Peyer's patch (tissue), 4 donors: Measurements from ENCODE around the gene ALG6. TPM values are rescaled to one million over a fixed set of nuclear protein-coding genes. Genes with fewer than 3 reads are reported as not detected.
"Not testable (repeated sequence)": the region's sequence is repeated elsewhere in the genome, so short reads cannot be mapped to it uniquely, and the experiment has no call there.

Experiments
- DNase-seq, 3 donors: peaks; one replicate each; pipeline ENCODE4 v3.0.0-alpha.2; 2017 to 2019
- H3K27ac ChIP-seq, 4 donors: fragments of 200-600 bp; sonication (generic); one replicate each; pipeline ENCODE4 v1.5.1; 2016 to 2019
- H3K27me3 ChIP-seq, 2 donors: fragments of 200-600 bp; sonication (generic); one replicate each; pipeline ENCODE4 v1.5.1; 2019
- H3K36me3 ChIP-seq, 3 donors: fragments of 200-600 bp; sonication (generic); one replicate each; pipeline ENCODE4 v1.5.1; 2016 to 2019
- H3K4me1 ChIP-seq, 4 donors: fragments of 200-600 bp; sonication (generic); one replicate each; pipeline ENCODE4 v1.5.1; 2016 to 2019
- H3K4me3 ChIP-seq, 4 donors: fragments of 200-600 bp; sonication (generic); 1 replicate in 3 of 4; 2 replicates in 1 of 4; pipeline ENCODE4 v1.5.1; 2016 to 2019; ENCODE audit warnings: mild to moderate bottlenecking in 1 of 4
- H3K9me3 ChIP-seq, 4 donors: fragments of 200-600 bp; sonication (generic); one replicate each; pipeline ENCODE4 v1.5.1; 2016 to 2019; ENCODE audit warnings: mild to moderate bottlenecking in 1 of 4
- CTCF ChIP-seq, 6 experiments: fragments of 450-650 bp in 4 of 6; fragments of 200-600 bp in 2 of 6; sonication (generic) in 1 of 6; IDR thresholded peaks; one replicate each; pipeline ENCODE4 v1.5.1; 2017 to 2019; ENCODE audit warnings: antibody characterized with exemption in 6 of 6, mild to moderate bottlenecking in 3 of 6, moderate library complexity in 1 of 6
- POLR2A ChIP-seq, 2 donors: fragments of 450-650 bp; IDR thresholded peaks; one replicate each; pipeline ENCODE4 v1.5.1; 2017; ENCODE audit warnings: antibody characterized with exemption in 2 of 2, mild to moderate bottlenecking in 2 of 2, moderate library complexity in 2 of 2
- total RNA-seq, 4 donors: library from RNA; depleted of rRNA; stranded (reverse); fragments of >200 nt; gene quantifications; one replicate each; pipeline ENCODE4 v1.1.0, GENCODE V29; 2016

Gene ALG6
- total RNA-seq, 4 donors from 2014 or later, result 10.8 to 46.2 (median 20.7) TPM

GRCh38 chr1:63461661-63462230, 94.3 kb downstream of the ALG6 start:
- Histone ChIP-seq H3K27me3 (no peaks in the 10 kb centered on the region), H3K27ac (no peak overlapping the region), H3K9me3 (peaks cover 0 to 7% (median 0%) of the 10 kb centered on the region in 4 donors), H3K4me3 (no peak overlapping the region), H3K36me3 (no peaks in the 10 kb centered on the region), H3K4me1 (no peaks in the 10 kb centered on the region)
- no peak for TF ChIP-seq CTCF (IDR thresholded peaks at IDR 0.05)
- no peak for TF ChIP-seq POLR2A (IDR thresholded peaks at IDR 0.05)
- no peak for DNase-seq

DNA sequence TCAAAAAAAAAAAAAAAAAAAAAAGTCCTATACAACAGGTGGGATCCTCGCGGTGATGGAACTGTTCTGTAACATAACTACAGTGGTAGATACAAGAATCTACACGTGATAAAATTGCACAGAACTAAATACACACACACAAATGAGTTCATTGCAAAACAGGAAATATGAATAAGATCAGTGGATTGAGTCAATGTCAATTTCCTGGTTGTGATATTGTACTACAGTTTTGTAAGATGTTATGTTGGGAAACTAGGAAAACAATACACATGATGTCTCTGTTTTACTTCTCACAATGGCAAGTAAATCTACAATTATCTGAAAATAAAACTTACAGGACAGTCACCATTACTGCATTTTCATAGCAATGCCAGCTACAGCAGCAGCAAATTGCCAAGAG, 95.8 kb downstream of the ALG6 start:
- peaks cover 0 to 7% (median 0%) of the 10 kb centered on the region in 4 donors for H3K9me3 ChIP-seq
- H3K4me3 ChIP-seq, result no peak overlapping the region
- no peak overlapping the region for H3K27ac ChIP-seq
- no peaks in the 10 kb centered on the region for H3K27me3 ChIP-seq
- H3K36me3 ChIP-seq, result no peaks in the 10 kb centered on the region
- TF ChIP-seq CTCF (IDR thresholded peaks at IDR 0.05) (no peak), POLR2A (IDR thresholded peaks at IDR 0.05) (no peak)
- no peak for DNase-seq
- H3K4me1 ChIP-seq, result no peaks in the 10 kb centered on the region

DNA sequence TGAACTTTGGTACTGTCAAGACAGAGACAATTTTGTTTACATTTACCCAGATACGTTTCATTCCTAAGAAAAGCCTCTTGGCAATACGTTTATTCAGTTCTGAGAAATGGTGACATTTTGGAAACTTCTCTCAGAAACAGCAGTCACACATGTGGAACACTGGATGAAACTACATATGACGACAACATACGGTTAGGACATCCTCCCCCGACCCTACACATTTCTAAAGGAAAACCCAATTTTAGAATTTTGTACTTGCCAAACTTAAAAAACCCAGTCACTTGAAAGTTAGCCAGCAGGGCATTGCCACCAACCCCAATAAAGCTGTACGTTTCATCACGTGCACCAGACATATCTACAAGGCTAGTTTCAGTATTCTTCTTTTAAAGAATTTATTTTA, 98.8 kb downstream of the ALG6 start:
- Histone ChIP-seq H3K9me3 (peaks cover 0 to 7% (median 0%) of the 10 kb centered on the region in 4 donors), H3K4me3 (no peak overlapping the region), H3K27ac (no peak overlapping the region), H3K36me3 (no peaks in the 10 kb centered on the region), H3K4me1 (no peaks in the 10 kb centered on the region), H3K27me3 (no peaks in the 10 kb centered on the region)
- no peak for DNase-seq
- TF ChIP-seq POLR2A (IDR thresholded peaks at IDR 0.05) (no peak), CTCF (IDR thresholded peaks at IDR 0.05) (no peak)

DNA sequence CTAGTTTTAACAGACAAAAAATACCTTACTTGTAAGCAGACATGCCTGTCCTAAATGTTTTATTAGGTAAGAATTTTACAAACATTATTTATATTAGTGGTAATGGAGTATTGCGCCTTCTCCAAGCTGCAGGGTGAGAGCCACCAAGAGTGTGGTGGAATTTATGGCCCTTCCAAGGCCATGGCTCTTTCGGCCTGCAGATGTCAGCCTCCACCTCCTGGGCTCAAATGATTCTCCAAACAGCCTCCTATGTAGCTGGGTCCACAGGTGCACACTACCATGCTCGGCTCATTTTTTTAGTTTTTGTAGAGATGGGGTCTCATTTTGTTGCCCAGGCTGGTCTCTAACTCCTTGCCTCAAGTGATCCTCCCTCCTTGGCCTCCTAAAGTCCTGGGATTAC, 99.3 kb downstream of the ALG6 start:
- TF ChIP-seq CTCF (IDR thresholded peaks at IDR 0.05) (peak in 3 of 6 experiments; percentile 6 to 27 (median 6)), POLR2A (IDR thresholded peaks at IDR 0.05) (no peak)
- DNase-seq, result peak in 1 of 3 donors; percentile 42

DNA sequence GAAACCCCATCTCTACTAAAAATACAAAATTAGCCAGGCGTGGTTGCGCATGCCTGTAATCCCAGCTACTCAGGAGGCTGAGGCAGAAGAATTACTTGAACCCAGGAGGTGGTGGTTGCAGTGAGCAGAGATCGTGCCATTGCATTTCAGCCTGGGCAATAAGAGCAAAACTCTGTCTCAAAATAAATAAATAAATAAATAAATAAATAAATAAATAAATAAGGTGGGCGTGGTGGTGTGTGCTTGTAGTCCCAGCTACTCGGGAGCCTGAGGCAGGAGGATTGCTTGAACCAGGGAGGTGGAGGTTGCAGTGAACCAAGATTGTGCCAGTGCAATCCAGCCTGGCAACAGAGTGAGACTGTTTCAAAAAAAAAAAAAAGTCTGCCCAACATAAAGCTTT, 101.3 kb downstream of the ALG6 start:
- DNase-seq, H3K9me3 ChIP-seq, H3K4me1 ChIP-seq, H3K27me3 ChIP-seq, H3K4me3 ChIP-seq, H3K27ac ChIP-seq, H3K36me3 ChIP-seq: not testable (repeated sequence)

More for the DNA sequence above, 99.3 kb downstream of the ALG6 start:
- no peaks in the 10 kb centered on the region for H3K27me3 ChIP-seq
- no peak overlapping the region for H3K4me3 ChIP-seq
- H3K27ac ChIP-seq, result no peak overlapping the region
- no peaks in the 10 kb centered on the region for H3K36me3 ChIP-seq
- peaks cover 0 to 3% (median 0%) of the 10 kb centered on the region in 4 donors for H3K9me3 ChIP-seq
- no peaks in the 10 kb centered on the region for H3K4me1 ChIP-seq

DNA sequence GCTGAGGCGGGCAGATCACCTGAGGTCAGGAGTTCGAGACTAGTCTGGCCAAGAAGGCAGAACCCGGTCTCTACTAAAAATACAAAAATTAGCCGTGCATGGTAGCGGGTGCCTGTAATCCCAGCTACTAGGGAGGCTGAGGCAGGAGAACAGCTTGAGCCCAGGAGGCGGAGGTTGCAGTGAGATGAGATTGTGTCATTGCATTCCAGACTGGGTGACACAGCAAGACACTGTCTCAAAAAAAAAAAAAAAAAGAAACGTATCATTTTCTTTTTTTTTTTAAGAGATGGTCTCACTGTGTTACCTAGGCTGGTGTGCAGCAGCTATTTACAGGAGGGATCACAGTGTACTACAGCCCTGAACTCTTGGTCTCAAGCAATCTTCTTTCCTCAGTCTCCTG, 108.3 kb downstream of the ALG6 start:
- H3K4me3 ChIP-seq, result no peak overlapping the region
- no peaks in the 10 kb centered on the region for H3K36me3 ChIP-seq
- TF ChIP-seq POLR2A (IDR thresholded peaks at IDR 0.05) (no peak), CTCF (IDR thresholded peaks at IDR 0.05) (no peak)
- no peaks in the 10 kb centered on the region for H3K9me3 ChIP-seq
- no peak overlapping the region for H3K27ac ChIP-seq
- H3K4me1 ChIP-seq, result no peaks in the 10 kb centered on the region
- H3K27me3 ChIP-seq, result no peaks in the 10 kb centered on the region
- no peak for DNase-seq
